ENCODE results near the gene NFKB2. TPM values are rescaled to one million over a fixed set of nuclear protein-coding genes. Genes with fewer than 3 reads are reported as not detected.

The NFKB2 gene
- total RNA-seq, 2 experiments from 2014 or later: 240 to 256 TPM

GRCh38 chr10:102394801-102395399, 605 bp upstream of the NFKB2 start:
- CTCF ChIA-PET: interaction anchor here (0.6 to 4.0 kb wide), 8 partner anchors 9 to 349 kb away, joined by 4 to 26 read pairs (median 6); partner anchors contain the start of genes CUEDC2, FBXL15, SUFU and TRIM8
- ATAC-seq (ENCODE audit: poor library complexity) (peak; percentile 38), DNase-seq (peak in 8 of 14 experiments; percentile 25 to 87 (median 53))
- peaks cover 53% of the 10 kb centered on the region for H3K36me3 Mint-ChIP-seq (ENCODE audit: low read depth)
- peaks cover 63% of the 10 kb centered on the region for H3K4me1 ChIP-seq (ENCODE audit: insufficient read depth, low read length)
- H3K27ac ChIP-seq (ENCODE audit: low read depth in 1 of 2, low read length in 2 of 2): peak overlapping the region; percentile 97 to 100
- no peaks in the 10 kb centered on the region for H3K9me3 ChIP-seq (ENCODE audit: control insufficient read depth in 1 of 2, insufficient read depth in 1 of 2, low read length in 2 of 2)
- intact Hi-C loops (cut with DNase I, micrococcal nuclease): loop anchor here (1.0 to 10.0 kb wide), 10 partner anchors 26 to 350 kb away; partner anchors contain the start of genes ACTR1A (in 1 of the 2), FBXL15 (in 1 of the 2), GBF1 (in 1 of the 2) and TRIM8 (in 1 of the 2)
- H3K4me1 Mint-ChIP-seq (ENCODE audit: low read depth): peaks cover 53% of the 10 kb centered on the region
- H3K36me3 ChIP-seq (ENCODE audit: insufficient read depth, low read length): peaks cover 27% of the 10 kb centered on the region
- no peaks in the 10 kb centered on the region for H3K9me3 Mint-ChIP-seq
- TF ChIP-seq, protein P1, sequence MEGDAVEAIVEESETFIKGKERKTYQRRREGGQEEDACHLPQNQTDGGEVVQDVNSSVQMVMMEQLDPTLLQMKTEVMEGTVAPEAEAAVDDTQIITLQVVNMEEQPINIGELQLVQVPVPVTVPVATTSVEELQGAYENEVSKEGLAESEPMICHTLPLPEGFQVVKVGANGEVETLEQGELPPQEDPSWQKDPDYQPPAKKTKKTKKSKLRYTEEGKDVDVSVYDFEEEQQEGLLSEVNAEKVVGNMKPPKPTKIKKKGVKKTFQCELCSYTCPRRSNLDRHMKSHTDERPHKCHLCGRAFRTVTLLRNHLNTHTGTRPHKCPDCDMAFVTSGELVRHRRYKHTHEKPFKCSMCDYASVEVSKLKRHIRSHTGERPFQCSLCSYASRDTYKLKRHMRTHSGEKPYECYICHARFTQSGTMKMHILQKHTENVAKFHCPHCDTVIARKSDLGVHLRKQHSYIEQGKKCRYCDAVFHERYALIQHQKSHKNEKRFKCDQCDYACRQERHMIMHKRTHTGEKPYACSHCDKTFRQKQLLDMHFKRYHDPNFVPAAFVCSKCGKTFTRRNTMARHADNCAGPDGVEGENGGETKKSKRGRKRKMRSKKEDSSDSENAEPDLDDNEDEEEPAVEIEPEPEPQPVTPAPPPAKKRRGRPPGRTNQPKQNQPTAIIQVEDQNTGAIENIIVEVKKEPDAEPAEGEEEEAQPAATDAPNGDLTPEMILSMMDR (IDR thresholded peaks at IDR 0.05): no peak
- no peaks in the 10 kb centered on the region for H3K27me3 ChIP-seq (ENCODE audit: control insufficient read depth in 1 of 2, insufficient read depth in 2 of 2, low read length in 2 of 2)
- peak overlapping the region; percentile 92 for H3K4me3 Mint-ChIP-seq
- peak overlapping the region; percentile 100 for H3K27ac Mint-ChIP-seq
- no peaks in the 10 kb centered on the region for H3K27me3 Mint-ChIP-seq
- peak overlapping the region; percentile 64 for H3K4me3 ChIP-seq (ENCODE audit: low read length)
- POLR2A ChIA-PET: interaction anchor here (1.0 to 4.6 kb wide), 22 partner anchors 9 to 577 kb away, joined by 3 to 71 read pairs (median 8); partner anchors contain the start of genes ACTR1A, ARL3, C10orf95 and CUEDC2

GRCh38 chr10:102396317-102396650, 779 bp downstream of the NFKB2 start:
- H3K9me3 Mint-ChIP-seq: no peaks in the 10 kb centered on the region
- peaks cover 41% of the 10 kb centered on the region for H3K36me3 ChIP-seq (ENCODE audit: insufficient read depth, low read length)
- H3K27me3 Mint-ChIP-seq: no peaks in the 10 kb centered on the region
- H3K4me3 Mint-ChIP-seq: peak overlapping the region; percentile 92
- H3K9me3 ChIP-seq (ENCODE audit: control insufficient read depth in 1 of 2, insufficient read depth in 1 of 2, low read length in 2 of 2): no peaks in the 10 kb centered on the region
- peak in 2 of 14 experiments; percentile 10 to 61 for DNase-seq
- peaks cover 54% of the 10 kb centered on the region for H3K4me1 Mint-ChIP-seq (ENCODE audit: low read depth)
- ChIA-PET POLR2A (interaction anchor here (2.0 to 4.6 kb wide), 9 partner anchors 8 to 166 kb away, joined by 8 to 71 read pairs (median 22); partner anchors contain the start of genes ACTR1A, C10orf95, CUEDC2 and FBXL15), CTCF (interaction anchor here (3.3 to 4.0 kb wide), 2 partner anchors 25 to 83 kb away, joined by 17 to 26 read pairs; partner anchors contain the start of gene FBXL15)
- TF ChIP-seq, protein P1 (IDR thresholded peaks at IDR 0.05): no peak
- H3K36me3 Mint-ChIP-seq (ENCODE audit: low read depth): peaks cover 61% of the 10 kb centered on the region
- H3K4me1 ChIP-seq (ENCODE audit: insufficient read depth, low read length): peaks cover 71% of the 10 kb centered on the region
- peak overlapping the region; percentile 64 for H3K4me3 ChIP-seq (ENCODE audit: low read length)
- no peak for ATAC-seq (ENCODE audit: poor library complexity)
- no peaks in the 10 kb centered on the region for H3K27me3 ChIP-seq (ENCODE audit: control insufficient read depth in 1 of 2, insufficient read depth in 2 of 2, low read length in 2 of 2)
- peak overlapping the region; percentile 97 to 100 for H3K27ac ChIP-seq (ENCODE audit: low read depth in 1 of 2, low read length in 2 of 2)
- intact Hi-C loops (cut with DNase I, micrococcal nuclease): loop anchor here (2.0 to 10.0 kb wide), 5 partner anchors 25 to 349 kb away; partner anchors contain the start of genes FBXL15 (in 1 of the 2), GBF1 (in 1 of the 2), TRIM8 (in 1 of the 2) and WBP1L (in 1 of the 2)
- peak overlapping the region; percentile 100 for H3K27ac Mint-ChIP-seq

DNA sequence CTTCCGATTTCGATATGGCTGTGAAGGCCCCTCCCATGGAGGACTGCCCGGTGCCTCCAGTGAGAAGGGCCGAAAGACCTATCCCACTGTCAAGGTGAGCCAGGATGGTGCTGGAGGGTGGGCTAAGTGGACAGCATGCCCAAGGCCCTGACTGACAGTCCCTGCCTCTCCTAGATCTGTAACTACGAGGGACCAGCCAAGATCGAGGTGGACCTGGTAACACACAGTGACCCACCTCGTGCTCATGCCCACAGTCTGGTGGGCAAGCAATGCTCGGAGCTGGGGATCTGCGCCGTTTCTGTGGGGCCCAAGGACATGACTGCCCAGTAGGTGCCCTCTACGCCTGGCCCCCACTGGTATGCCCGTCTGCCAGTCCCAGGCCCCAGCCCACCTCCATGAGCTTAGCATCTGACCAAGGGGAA, 1.2 kb downstream of the NFKB2 start:
- Histone ChIP-seq H3K4me3 (ENCODE audit: low read length) (peak overlapping the region; percentile 64), H3K27ac (ENCODE audit: low read depth in 1 of 2, low read length in 2 of 2) (peak overlapping the region; percentile 97 to 100), H3K36me3 (ENCODE audit: insufficient read depth, low read length) (peaks cover 45% of the 10 kb centered on the region), H3K9me3 (ENCODE audit: control insufficient read depth in 1 of 2, insufficient read depth in 1 of 2, low read length in 2 of 2) (no peaks in the 10 kb centered on the region), H3K27me3 (ENCODE audit: control insufficient read depth in 1 of 2, insufficient read depth in 2 of 2, low read length in 2 of 2) (no peaks in the 10 kb centered on the region), H3K4me1 (ENCODE audit: insufficient read depth, low read length) (peaks cover 71% of the 10 kb centered on the region)
- ATAC-seq (ENCODE audit: poor library complexity) (no peak), DNase-seq (peak in 1 of 14 experiments; percentile 40)
- peaks cover 61% of the 10 kb centered on the region for H3K36me3 Mint-ChIP-seq (ENCODE audit: low read depth)
- H3K27me3 Mint-ChIP-seq: no peaks in the 10 kb centered on the region
- CTCF ChIA-PET: interaction anchor here (4.0 kb wide), 1 partner anchor 82 kb away, joined by 17 read pairs; no protein-coding TSS in a partner anchor
- no peaks in the 10 kb centered on the region for H3K9me3 Mint-ChIP-seq
- TF ChIP-seq, protein P1 (IDR thresholded peaks at IDR 0.05): no peak
- peaks cover 54% of the 10 kb centered on the region for H3K4me1 Mint-ChIP-seq (ENCODE audit: low read depth)
- peak overlapping the region; percentile 92 for H3K4me3 Mint-ChIP-seq
- POLR2A ChIA-PET: interaction anchor here (0.9 to 4.6 kb wide), 6 partner anchors 8 to 107 kb away, joined by 3 to 71 read pairs (median 26); partner anchors contain the start of genes ACTR1A, C10orf95, FBXL15 and SUFU
- peak overlapping the region; percentile 100 for H3K27ac Mint-ChIP-seq
- intact Hi-C loops (cut with DNase I, micrococcal nuclease): loop anchor here (2.0 to 10.0 kb wide), 5 partner anchors 24 to 348 kb away; partner anchors contain the start of genes FBXL15 (in 1 of the 2), GBF1 (in 1 of the 2), TRIM8 (in 1 of the 2) and WBP1L (in 1 of the 2)
